Measurements from ENCODE around the gene ATRN.

ATRN gene

GRCh38 chr20:3645309-3646066 is 174.7 kb downstream of the ATRN start:
- in situ Hi-C loops (cut with MboI; ENCODE audit: low sequenced_read_pairs) = no loop called here
- DNase-seq (ENCODE audit: low spot score in 2 of 2) = no peak
- H3K36me3 ChIP-seq (replicated peaks) = no peaks in the 10 kb centered on the region
- H3K4me3 ChIP-seq = no peak overlapping the region
- no peaks in the 10 kb centered on the region for H3K9me3 ChIP-seq
- peaks cover 15% of the 10 kb centered on the region for H3K4me1 ChIP-seq
- H3K27me3 ChIP-seq (ENCODE audit: low read depth) = no peaks in the 10 kb centered on the region

- DNase-seq (ENCODE audit: low spot score in 2 of 2) = no peak
- Histone ChIP-seq H3K4me3 (no peak overlapping the region), H3K9me3 (no peaks in the 10 kb centered on the region), H3K36me3 (replicated peaks) (no peaks in the 10 kb centered on the region), H3K4me1 (peaks cover 15% of the 10 kb centered on the region), H3K27me3 (ENCODE audit: low read depth) (no peaks in the 10 kb centered on the region)
- in situ Hi-C loops (cut with MboI; ENCODE audit: low sequenced_read_pairs) = no loop called here
Observed at GRCh38 chr20:3646067-3646440, 175.2 kb downstream of the ATRN start.

DNA sequence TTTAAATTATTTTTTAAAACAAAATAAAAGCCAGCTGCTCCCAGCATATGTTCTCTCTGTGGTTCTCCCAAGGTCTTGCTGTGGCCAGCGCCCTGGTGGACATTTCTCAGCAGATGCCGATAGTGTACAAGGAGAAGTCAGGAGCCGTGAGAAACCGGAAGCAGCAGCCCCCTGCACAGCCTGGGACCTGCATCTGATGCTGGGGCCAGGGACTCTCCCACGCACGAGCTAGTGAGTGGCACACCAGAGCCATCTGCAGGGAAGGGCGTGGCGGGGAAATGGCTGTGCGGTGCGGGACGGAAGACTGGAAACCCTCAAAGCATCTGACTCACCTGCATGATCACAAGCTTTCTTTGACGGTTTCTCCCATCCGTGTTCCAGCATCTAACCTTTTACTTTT is 175.8 kb downstream of the ATRN start:
- Histone ChIP-seq H3K9me3 (no peaks in the 10 kb centered on the region), H3K27me3 (ENCODE audit: low read depth) (no peaks in the 10 kb centered on the region), H3K36me3 (replicated peaks) (no peaks in the 10 kb centered on the region), H3K4me3 (no peak overlapping the region), H3K4me1 (peaks cover 15% of the 10 kb centered on the region)
- in situ Hi-C loops (cut with MboI; ENCODE audit: low sequenced_read_pairs) = no loop called here
- peak in 1 of 2 experiments; percentile 32 for DNase-seq (ENCODE audit: low spot score in 2 of 2)

DNA sequence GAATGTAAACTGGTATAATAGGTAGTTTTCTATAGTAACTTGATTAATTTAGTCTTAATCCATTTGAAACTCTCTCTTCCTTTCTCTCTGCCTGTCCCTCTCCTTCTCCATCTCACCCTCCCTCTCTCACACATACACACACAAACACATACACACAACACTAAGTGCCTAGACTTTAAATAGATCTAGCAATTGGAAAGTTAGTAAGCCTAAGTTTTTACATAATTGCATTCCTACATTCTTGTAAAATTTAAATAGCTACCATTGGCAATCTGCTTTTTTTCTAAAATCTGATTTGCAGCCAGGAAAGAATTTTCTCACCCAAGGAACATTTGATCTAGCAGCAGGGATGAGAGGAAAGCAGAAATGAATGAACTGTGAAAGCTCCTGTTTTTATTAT is 176.7 kb downstream of the ATRN start:
- in situ Hi-C loops (cut with MboI; ENCODE audit: low sequenced_read_pairs) = no loop called here
- Histone ChIP-seq H3K9me3 (no peaks in the 10 kb centered on the region), H3K4me1 (peaks cover 15% of the 10 kb centered on the region), H3K36me3 (replicated peaks) (no peaks in the 10 kb centered on the region), H3K4me3 (no peak overlapping the region), H3K27me3 (ENCODE audit: low read depth) (no peaks in the 10 kb centered on the region)
- no peak for DNase-seq (ENCODE audit: low spot score in 2 of 2)

DNA sequence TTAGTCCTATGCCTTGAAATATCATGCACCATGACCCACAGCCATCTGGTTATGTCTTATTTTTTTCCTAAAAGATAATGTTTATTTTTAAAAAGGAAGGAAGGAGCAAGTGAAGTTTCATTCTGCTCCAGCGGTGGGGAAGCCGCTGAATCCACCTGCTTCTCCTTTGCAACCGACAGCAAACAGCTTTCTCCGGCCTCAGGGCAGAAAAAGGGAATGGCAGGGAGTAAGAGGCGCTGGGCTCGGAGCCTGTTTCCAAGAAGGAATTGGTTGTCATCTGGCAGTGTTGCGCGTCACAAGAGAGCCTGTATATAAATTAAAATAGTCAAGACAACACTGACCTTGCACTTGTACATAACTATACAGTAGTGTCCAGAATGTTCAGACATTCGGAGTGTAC is 178.1 kb downstream of the ATRN start:
- no peak overlapping the region for H3K4me3 ChIP-seq
- no peaks in the 10 kb centered on the region for H3K36me3 ChIP-seq (replicated peaks)
- no peak for DNase-seq (ENCODE audit: low spot score in 2 of 2)
- in situ Hi-C loops (cut with MboI; ENCODE audit: low sequenced_read_pairs) = no loop called here
- no peaks in the 10 kb centered on the region for H3K9me3 ChIP-seq
- no peaks in the 10 kb centered on the region for H3K27me3 ChIP-seq (ENCODE audit: low read depth)
- peaks cover 15% of the 10 kb centered on the region for H3K4me1 ChIP-seq

GRCh38 chr20:3651204-3651962 is 180.6 kb downstream of the ATRN start:
- in situ Hi-C loops (cut with MboI; ENCODE audit: low sequenced_read_pairs) = no loop called here
- no peaks in the 10 kb centered on the region for H3K36me3 ChIP-seq (replicated peaks)
- no peak for DNase-seq (ENCODE audit: low spot score in 2 of 2)
- H3K9me3 ChIP-seq = no peaks in the 10 kb centered on the region
- H3K4me3 ChIP-seq = no peak overlapping the region
- peaks cover 8% of the 10 kb centered on the region for H3K4me1 ChIP-seq
- no peaks in the 10 kb centered on the region for H3K27me3 ChIP-seq (ENCODE audit: low read depth)

- H3K9me3 ChIP-seq = no peaks in the 10 kb centered on the region
- no peak overlapping the region for H3K4me3 ChIP-seq
- no peaks in the 10 kb centered on the region for H3K36me3 ChIP-seq (replicated peaks)
- no peaks in the 10 kb centered on the region for H3K27me3 ChIP-seq (ENCODE audit: low read depth)
- in situ Hi-C loops (cut with MboI; ENCODE audit: low sequenced_read_pairs) = no loop called here
- H3K4me1 ChIP-seq = peaks cover under 1% of the 10 kb centered on the region; the same call in 1 of the 2 replicates
- no peak for DNase-seq (ENCODE audit: low spot score in 2 of 2)
Observed at GRCh38 chr20:3652221-3652620, 181.4 kb downstream of the ATRN start.

DNA sequence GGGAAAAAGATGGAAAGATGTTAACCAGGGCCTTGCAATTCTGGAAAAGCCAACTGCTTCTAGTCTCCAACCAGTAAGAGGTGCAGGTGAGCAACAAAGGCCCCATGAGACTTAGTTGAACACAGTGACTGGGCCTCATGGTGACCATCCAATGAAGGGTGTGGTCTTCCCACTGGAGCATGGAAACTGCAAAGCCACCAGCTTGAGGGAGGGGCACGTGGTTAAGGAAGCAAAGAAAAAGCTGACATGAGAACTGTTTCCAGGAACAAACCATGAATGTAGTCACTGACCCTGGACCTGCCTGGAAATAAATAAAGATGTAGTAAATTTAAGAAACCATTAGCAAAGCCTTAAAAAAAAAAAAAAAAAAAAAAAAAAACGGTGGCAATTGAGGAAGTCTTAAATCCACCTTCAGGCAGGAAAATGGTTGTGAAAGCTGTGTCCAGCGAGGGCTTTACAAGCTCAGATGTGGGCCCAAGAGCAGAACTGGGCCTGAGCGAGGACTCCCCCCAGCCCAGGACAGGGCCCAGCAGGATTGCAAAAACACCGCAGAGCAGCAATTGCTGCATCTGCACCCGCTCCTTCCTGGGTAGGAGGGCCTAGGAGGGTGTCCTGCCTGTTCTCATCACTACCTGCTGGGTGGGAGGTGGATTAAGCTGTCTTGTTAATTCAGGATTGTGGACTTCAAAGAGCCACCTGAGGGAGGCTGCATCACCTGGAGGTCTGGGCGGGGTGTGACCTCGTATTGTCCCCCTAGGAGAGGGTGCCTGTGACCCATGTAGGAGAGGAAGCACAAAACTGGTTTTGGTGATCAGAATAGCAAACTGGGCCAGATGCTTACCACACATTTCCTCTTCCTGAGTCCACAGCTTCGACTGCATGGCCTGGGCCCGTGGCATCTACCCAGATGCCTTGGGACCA is 182.1 kb downstream of the ATRN start:
- DNase-seq (ENCODE audit: low spot score in 2 of 2) = no peak
- no peaks in the 10 kb centered on the region for H3K9me3 ChIP-seq
- no peaks in the 10 kb centered on the region for H3K27me3 ChIP-seq (ENCODE audit: low read depth)
- in situ Hi-C loops (cut with MboI; ENCODE audit: low sequenced_read_pairs) = no loop called here
- no peaks in the 10 kb centered on the region for H3K4me1 ChIP-seq
- no peaks in the 10 kb centered on the region for H3K36me3 ChIP-seq (replicated peaks)
- no peak overlapping the region for H3K4me3 ChIP-seq

GRCh38 chr20:3653921-3654320 is 183.1 kb downstream of the ATRN start:
- Histone ChIP-seq H3K27me3 (ENCODE audit: low read depth) (no peaks in the 10 kb centered on the region), H3K9me3 (no peaks in the 10 kb centered on the region), H3K4me3 (no peak overlapping the region), H3K4me1 (no peaks in the 10 kb centered on the region), H3K36me3 (replicated peaks) (no peaks in the 10 kb centered on the region)
- no peak for DNase-seq (ENCODE audit: low spot score in 2 of 2)
- in situ Hi-C loops (cut with MboI; ENCODE audit: low sequenced_read_pairs) = no loop called here

- no peaks in the 10 kb centered on the region for H3K36me3 ChIP-seq (replicated peaks)
- no peaks in the 10 kb centered on the region for H3K9me3 ChIP-seq
- no peak for DNase-seq (ENCODE audit: low spot score in 2 of 2)
- in situ Hi-C loops (cut with MboI; ENCODE audit: low sequenced_read_pairs) = no loop called here
- H3K4me1 ChIP-seq = no peaks in the 10 kb centered on the region
- no peak overlapping the region for H3K4me3 ChIP-seq
- no peaks in the 10 kb centered on the region for H3K27me3 ChIP-seq (ENCODE audit: low read depth)
Observed at GRCh38 chr20:3654326-3655130, 183.7 kb downstream of the ATRN start.

GRCh38 chr20:3655131-3655405 is 184.2 kb downstream of the ATRN start:
- H3K36me3 ChIP-seq (replicated peaks) = no peaks in the 10 kb centered on the region
- in situ Hi-C loops (cut with MboI; ENCODE audit: low sequenced_read_pairs) = no loop called here
- DNase-seq (ENCODE audit: low spot score in 2 of 2) = no peak
- no peaks in the 10 kb centered on the region for H3K9me3 ChIP-seq
- no peaks in the 10 kb centered on the region for H3K27me3 ChIP-seq (ENCODE audit: low read depth)
- H3K4me3 ChIP-seq = no peak overlapping the region
- no peaks in the 10 kb centered on the region for H3K4me1 ChIP-seq

DNA sequence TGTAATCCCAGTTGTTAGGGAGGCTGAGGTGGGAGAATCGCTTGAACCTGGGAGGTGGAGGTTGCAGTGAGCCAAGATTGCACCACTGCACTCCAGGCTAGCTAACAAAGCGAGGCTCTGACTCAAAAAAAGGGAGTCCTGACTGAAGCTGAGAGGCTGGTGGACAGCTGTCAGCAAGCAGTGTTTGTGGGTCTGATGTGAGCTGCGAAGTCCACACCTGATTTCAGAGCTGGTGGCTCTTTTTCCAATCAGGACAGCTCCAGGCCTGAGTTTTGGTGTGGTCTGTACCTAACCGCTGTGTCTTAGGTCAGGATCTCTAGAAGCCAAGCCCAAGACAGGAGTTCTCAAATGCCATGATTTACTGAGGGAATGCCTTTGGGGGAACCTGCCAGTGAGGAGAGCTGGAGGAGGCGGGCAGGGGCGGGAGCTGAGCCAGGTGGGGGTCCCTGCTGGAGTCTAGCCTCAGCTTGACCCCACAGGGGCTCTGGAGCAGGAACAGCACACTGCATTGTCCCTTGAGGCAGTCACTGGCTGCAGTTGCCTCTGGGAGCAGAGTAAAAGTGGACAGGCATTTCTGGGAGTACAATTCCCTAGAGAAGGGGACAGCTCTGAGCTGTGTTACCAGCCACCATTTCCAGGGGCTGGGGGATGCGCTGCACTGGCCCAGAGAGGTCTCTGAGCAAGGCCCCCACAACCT is 187.3 kb downstream of the ATRN start:
- peak in 1 of 2 experiments; percentile 1 for DNase-seq (ENCODE audit: low spot score in 2 of 2)
- H3K27me3 ChIP-seq (ENCODE audit: low read depth) = peaks cover 9% of the 10 kb centered on the region; the same call in 1 of the 2 replicates
- no peaks in the 10 kb centered on the region for H3K4me1 ChIP-seq
- H3K9me3 ChIP-seq = no peaks in the 10 kb centered on the region
- no peaks in the 10 kb centered on the region for H3K36me3 ChIP-seq (replicated peaks)
- in situ Hi-C loops (cut with MboI; ENCODE audit: low sequenced_read_pairs) = no loop called here
- H3K4me3 ChIP-seq = no peak overlapping the region

Measured in HAP-1 (cell line).